ENCODE data around the gene RAB11FIP5.

DNA sequence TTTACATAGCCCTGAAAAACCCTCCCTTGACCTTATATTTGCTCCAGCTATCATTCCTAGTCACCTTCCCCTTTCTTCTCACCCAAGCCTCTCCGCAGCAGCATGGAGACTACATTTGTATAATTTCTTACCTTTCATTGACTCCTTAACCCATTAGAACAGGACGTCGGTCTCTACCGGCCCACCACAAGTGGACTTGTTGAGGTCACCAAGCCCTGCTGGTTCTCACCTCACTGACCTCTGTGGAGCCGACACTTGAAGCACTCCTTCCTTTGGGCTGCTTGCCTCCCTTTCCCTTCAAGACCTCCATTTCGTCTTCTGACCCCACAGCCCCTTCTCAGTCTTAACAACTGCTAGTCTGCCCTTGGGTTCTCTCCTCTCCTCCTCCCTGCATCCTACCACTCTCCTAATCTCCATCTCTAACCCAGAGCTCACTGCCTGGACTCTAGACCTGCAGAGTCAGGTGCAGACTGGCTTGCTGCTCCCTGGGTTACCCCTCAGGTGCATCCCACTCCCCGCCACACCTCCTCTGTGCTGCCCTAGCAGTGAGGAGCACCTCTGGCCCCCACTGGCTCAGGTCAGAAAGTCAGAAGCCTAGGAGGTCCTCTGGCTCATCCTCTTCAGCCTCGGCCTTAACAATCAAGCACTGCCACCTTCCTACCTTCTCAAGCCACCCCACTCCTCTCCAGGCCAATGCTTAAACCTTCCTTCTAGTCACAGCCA lies 35.9 kb downstream of the RAB11FIP5 start:
- no peak for TF ChIP-seq POLR2A (IDR thresholded peaks at IDR 0.05; ENCODE audit: low read depth, low read length)
- no peak for TF ChIP-seq SPI1 (IDR thresholded peaks at IDR 0.05; ENCODE audit: low read depth, low read length)
- no peak for TF ChIP-seq POLR2AphosphoS5 (IDR thresholded peaks at IDR 0.05; ENCODE audit: low read depth, low read length)
- no peak for TF ChIP-seq TAF1 (IDR thresholded peaks at IDR 0.05; ENCODE audit: low read depth, low read length)
- TF ChIP-seq PAX5 (IDR thresholded peaks at IDR 0.05; ENCODE audit: insufficient read depth, low read length, severe bottlenecking) = no peak
- no peak for TF ChIP-seq POU2F2 (IDR thresholded peaks at IDR 0.05; ENCODE audit: low read depth, low read length)

Data from GM12891 (cell line).